HL-60 (cell line): ENCODE measurements around the gene NPEPL1.

Experiments
- CTCF ChIP-seq: IDR thresholded peaks from one replicate; pipeline ENCODE4 v1.5.1; 2011; ENCODE audit warnings: low read length, control low read depth, inconsistent platforms; ENCODE audit not compliant: insufficient read depth
- SPI1 ChIP-seq: IDR thresholded peaks from 2 replicates; pipeline ENCODE4 v1.6.1; 2012; ENCODE audit warnings: low read depth, mild to moderate bottlenecking, borderline replicate concordance

GRCh38 chr20:58706975-58707681 lies 14.5 kb downstream of the NPEPL1 start:
- TF ChIP-seq CTCF (no peak), SPI1 (no peak)
